Measurements from ENCODE around the gene FOXP2.

The FOXP2 gene

DNA sequence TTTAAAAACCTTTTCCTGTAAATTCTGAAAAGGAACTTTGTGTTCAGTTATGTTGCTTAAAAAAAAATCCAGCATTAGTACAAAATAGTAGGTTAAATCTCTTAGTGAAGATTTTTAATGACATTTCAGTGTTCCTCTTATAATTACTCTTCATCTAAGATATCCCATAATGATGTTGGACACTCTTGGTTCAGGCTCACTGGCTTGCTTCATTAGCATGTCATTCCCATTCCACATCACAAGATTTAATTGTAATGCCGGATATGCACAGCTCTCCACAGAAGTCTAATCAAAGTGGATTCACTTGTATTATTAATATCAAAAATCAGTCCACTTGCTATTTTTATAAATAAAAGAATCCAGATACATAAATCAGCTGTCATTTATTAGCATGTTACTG, 327.3 kb downstream of the FOXP2 start:
- no peak for DNase-seq
